Ovary (tissue), 3 donors: Measurements from ENCODE around the gene SFSWAP.

ENCODE experiments used
- EP300 ChIP-seq: sonication (generic); formaldehyde crosslinking; IDR thresholded peaks from one replicate; pipeline ENCODE4 v1.6.1; 2017; ENCODE audit warnings: antibody characterized with exemption
- POLR2A ChIP-seq: fragments of 450-650 bp; IDR thresholded peaks from one replicate; pipeline ENCODE4 v1.6.1; 2017; ENCODE audit warnings: antibody characterized with exemption, mild to moderate bottlenecking, moderate library complexity
- TF ChIP-seq, protein P1 (sequence below), 3 donors: fragments of 450-650 bp in 2 of 3; fragments of 200-600 bp in 1 of 3; IDR thresholded peaks; one replicate each; pipeline versions ENCODE4 v1.5.1 to v1.8.0; 2016 to 2022; ENCODE audit warnings: antibody characterized with exemption in 3 of 3, mild to moderate bottlenecking in 1 of 3
- donor health status: DM: no; HTN: no; CAD: no.

GRCh38 chr12:131793243-131794022, 82.5 kb downstream of the SFSWAP start:
- TF ChIP-seq, protein P1, sequence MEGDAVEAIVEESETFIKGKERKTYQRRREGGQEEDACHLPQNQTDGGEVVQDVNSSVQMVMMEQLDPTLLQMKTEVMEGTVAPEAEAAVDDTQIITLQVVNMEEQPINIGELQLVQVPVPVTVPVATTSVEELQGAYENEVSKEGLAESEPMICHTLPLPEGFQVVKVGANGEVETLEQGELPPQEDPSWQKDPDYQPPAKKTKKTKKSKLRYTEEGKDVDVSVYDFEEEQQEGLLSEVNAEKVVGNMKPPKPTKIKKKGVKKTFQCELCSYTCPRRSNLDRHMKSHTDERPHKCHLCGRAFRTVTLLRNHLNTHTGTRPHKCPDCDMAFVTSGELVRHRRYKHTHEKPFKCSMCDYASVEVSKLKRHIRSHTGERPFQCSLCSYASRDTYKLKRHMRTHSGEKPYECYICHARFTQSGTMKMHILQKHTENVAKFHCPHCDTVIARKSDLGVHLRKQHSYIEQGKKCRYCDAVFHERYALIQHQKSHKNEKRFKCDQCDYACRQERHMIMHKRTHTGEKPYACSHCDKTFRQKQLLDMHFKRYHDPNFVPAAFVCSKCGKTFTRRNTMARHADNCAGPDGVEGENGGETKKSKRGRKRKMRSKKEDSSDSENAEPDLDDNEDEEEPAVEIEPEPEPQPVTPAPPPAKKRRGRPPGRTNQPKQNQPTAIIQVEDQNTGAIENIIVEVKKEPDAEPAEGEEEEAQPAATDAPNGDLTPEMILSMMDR (IDR thresholded peaks at IDR 0.05), result no peak
- no peak for TF ChIP-seq POLR2A
- TF ChIP-seq EP300, result no peak
